Measurements from ENCODE around the gene MCUB. TPM values are rescaled to one million over a fixed set of nuclear protein-coding genes. Genes with fewer than 3 reads are reported as not detected.

The MCUB gene
- total RNA-seq, 2 donors from 2014 or later = 1.00 to 5.2 TPM

DNA sequence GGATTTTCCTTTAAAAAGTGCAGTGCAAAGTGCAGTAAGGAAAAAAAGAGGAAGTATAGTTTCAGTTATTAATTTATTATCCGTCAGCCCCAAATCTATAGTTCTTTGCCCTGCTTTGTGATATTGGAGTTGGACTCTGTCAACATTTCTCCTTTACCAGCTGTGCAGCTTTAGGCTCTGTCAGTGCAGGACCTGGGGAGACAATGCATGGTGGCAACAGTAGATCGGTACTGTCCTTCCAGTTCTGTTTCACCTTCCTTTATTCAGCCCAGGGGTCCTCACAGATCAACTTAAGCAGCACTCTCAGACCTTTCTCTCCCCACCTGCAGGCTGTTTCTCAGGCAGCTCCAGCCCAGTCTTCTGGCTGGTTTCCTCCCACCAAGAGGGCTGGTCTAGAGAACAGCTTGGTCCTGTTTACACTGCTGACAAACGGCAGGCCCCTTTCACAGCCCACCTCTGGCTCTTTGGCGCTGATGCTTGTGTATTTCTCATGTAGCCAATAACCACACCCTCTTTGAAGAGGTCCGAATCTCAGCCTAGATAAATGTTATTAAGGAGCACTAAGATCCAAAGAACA is 71.6 kb downstream of the MCUB start:
- Histone ChIP-seq H3K9ac (ENCODE audit: extremely low read depth, low read length, poor library complexity, severe bottlenecking) (no peak overlapping the region), H3K4me1 (ENCODE audit: control insufficient read depth, insufficient read depth, low read length) (no peaks in the 10 kb centered on the region), H3K27ac (ENCODE audit: low read depth, low read length) (no peak overlapping the region), H3K4me3 (ENCODE audit: low read length) (no peak overlapping the region), H3K9me3 (ENCODE audit: control insufficient read depth, low read length) (no peaks in the 10 kb centered on the region), H3K27me3 (ENCODE audit: control insufficient read depth, insufficient read depth, low read length, poor library complexity, severe bottlenecking) (no peaks in the 10 kb centered on the region), H3K36me3 (ENCODE audit: control insufficient read depth, insufficient read depth, low read length) (no peaks in the 10 kb centered on the region)
- H3K9me3 Mint-ChIP-seq = peaks cover 2% of the 10 kb centered on the region
- DNase-seq = peak; percentile 76
- peaks cover 12% of the 10 kb centered on the region for H3K4me1 Mint-ChIP-seq
- H3K4me3 Mint-ChIP-seq = no peak overlapping the region
- WGBS, 2 experiments (ENCODE audit: insufficient coverage in 1 of 2, insufficient read length in 1 of 2) = 67 to 70% methylated on average over 2 to 5 of the region's 5 CpGs
- H3K27ac Mint-ChIP-seq = no peak overlapping the region
- no peaks in the 10 kb centered on the region for H3K36me3 Mint-ChIP-seq (ENCODE audit: low read depth)
- TF ChIP-seq, protein P1, sequence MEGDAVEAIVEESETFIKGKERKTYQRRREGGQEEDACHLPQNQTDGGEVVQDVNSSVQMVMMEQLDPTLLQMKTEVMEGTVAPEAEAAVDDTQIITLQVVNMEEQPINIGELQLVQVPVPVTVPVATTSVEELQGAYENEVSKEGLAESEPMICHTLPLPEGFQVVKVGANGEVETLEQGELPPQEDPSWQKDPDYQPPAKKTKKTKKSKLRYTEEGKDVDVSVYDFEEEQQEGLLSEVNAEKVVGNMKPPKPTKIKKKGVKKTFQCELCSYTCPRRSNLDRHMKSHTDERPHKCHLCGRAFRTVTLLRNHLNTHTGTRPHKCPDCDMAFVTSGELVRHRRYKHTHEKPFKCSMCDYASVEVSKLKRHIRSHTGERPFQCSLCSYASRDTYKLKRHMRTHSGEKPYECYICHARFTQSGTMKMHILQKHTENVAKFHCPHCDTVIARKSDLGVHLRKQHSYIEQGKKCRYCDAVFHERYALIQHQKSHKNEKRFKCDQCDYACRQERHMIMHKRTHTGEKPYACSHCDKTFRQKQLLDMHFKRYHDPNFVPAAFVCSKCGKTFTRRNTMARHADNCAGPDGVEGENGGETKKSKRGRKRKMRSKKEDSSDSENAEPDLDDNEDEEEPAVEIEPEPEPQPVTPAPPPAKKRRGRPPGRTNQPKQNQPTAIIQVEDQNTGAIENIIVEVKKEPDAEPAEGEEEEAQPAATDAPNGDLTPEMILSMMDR (conservative IDR thresholded peaks at IDR 0.05) = no peak
- no peaks in the 10 kb centered on the region for H3K27me3 Mint-ChIP-seq (ENCODE audit: insufficient read depth)

DNA sequence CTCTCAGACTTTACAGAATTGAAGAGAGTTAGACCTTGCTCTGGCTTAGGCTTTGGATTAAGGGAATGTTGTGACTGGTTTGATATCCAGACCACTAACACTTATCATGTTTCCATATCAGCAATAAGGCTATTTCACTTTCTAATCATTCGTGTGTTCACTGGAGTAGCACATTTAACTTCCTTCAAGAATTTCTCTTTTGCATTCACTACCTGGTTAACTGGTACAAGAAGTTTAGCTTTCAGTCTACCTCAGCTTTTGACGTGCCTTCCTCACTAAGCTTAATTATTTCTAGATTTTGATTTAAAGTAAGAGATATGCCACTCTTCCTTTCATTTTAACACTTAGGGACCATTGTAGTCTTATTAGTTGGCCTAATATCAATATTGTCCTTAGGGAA is 80.6 kb downstream of the MCUB start:
- no peak overlapping the region for H3K27ac ChIP-seq (ENCODE audit: low read depth, low read length)
- Mint-ChIP-seq H3K9me3 (peaks cover 9% of the 10 kb centered on the region), H3K4me3 (no peak overlapping the region), H3K27me3 (ENCODE audit: insufficient read depth) (no peaks in the 10 kb centered on the region), H3K4me1 (no peaks in the 10 kb centered on the region), H3K27ac (no peak overlapping the region), H3K36me3 (ENCODE audit: low read depth) (no peaks in the 10 kb centered on the region)
- no peak overlapping the region for H3K9ac ChIP-seq (ENCODE audit: extremely low read depth, low read length, poor library complexity, severe bottlenecking)
- no peak for DNase-seq
- H3K9me3 ChIP-seq (ENCODE audit: control insufficient read depth, low read length) = no peaks in the 10 kb centered on the region
- TF ChIP-seq, protein P1 (conservative IDR thresholded peaks at IDR 0.05) = no peak
- no peaks in the 10 kb centered on the region for H3K4me1 ChIP-seq (ENCODE audit: control insufficient read depth, insufficient read depth, low read length)
- H3K27me3 ChIP-seq (ENCODE audit: control insufficient read depth, insufficient read depth, low read length, poor library complexity, severe bottlenecking) = no peaks in the 10 kb centered on the region
- 91 to 100% methylated on average over 1 to 2 of the region's 2 CpGs for WGBS, 2 experiments (ENCODE audit: insufficient coverage in 1 of 2, insufficient read length in 1 of 2)
- no peaks in the 10 kb centered on the region for H3K36me3 ChIP-seq (ENCODE audit: control insufficient read depth, insufficient read depth, low read length)
- no peak overlapping the region for H3K4me3 ChIP-seq (ENCODE audit: low read length)

DNA sequence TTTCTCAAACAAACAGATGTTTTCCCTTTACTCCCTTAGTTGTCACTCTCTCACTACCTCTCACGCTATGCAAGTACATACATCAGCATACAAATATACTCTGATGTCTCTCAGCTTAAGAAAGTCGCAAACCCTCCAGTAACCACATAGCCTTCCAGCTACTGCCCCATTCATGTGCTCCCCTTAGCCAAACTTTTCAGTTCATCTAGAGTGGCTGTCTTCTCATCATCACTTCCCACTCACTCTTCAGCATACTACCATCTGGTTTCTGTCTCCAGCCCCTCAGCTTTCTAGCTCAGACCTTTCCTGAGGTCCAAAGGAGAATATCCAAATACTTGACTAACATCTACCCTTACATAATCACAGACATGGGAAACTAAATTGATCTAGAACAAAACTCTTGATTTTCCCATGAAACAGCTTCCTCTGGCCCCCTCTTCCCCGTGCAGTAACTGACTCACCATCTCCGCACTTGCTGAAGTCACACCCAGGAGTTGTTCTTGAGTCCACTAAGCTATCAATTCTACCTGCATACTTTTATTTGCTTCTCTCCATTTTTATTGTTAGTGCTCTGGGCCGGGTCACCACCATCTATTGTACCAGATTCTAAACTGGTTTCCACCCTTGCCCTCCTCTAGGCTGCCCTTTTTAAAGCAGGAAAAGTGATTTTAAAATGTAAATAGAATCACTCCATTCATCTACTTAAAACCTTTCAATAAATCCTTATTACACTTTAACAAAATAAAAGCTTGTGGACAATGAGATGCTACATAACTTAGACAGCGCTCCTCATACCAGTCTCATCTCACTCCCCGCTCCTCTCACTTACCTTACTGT is 86.0 kb downstream of the MCUB start:
- H3K36me3 ChIP-seq (ENCODE audit: control insufficient read depth, insufficient read depth, low read length) = no peaks in the 10 kb centered on the region
- peaks cover 2% of the 10 kb centered on the region for H3K36me3 Mint-ChIP-seq (ENCODE audit: low read depth)
- H3K9ac ChIP-seq (ENCODE audit: extremely low read depth, low read length, poor library complexity, severe bottlenecking) = no peak overlapping the region
- 93% methylated on average over 4 to 7 of the region's 7 CpGs for WGBS, 2 experiments (ENCODE audit: insufficient coverage in 1 of 2, insufficient read length in 1 of 2)
- DNase-seq = no peak
- TF ChIP-seq, protein P1 (conservative IDR thresholded peaks at IDR 0.05) = no peak
- peaks cover 5% of the 10 kb centered on the region for H3K9me3 Mint-ChIP-seq
- no peaks in the 10 kb centered on the region for H3K27me3 ChIP-seq (ENCODE audit: control insufficient read depth, insufficient read depth, low read length, poor library complexity, severe bottlenecking)
- H3K27ac ChIP-seq (ENCODE audit: low read depth, low read length) = no peak overlapping the region
- no peaks in the 10 kb centered on the region for H3K4me1 Mint-ChIP-seq
- no peak overlapping the region for H3K4me3 ChIP-seq (ENCODE audit: low read length)
- H3K4me3 Mint-ChIP-seq = no peak overlapping the region
- H3K27me3 Mint-ChIP-seq (ENCODE audit: insufficient read depth) = no peaks in the 10 kb centered on the region
- H3K4me1 ChIP-seq (ENCODE audit: control insufficient read depth, insufficient read depth, low read length) = no peaks in the 10 kb centered on the region
- H3K9me3 ChIP-seq (ENCODE audit: control insufficient read depth, low read length) = peaks cover 4% of the 10 kb centered on the region
- H3K27ac Mint-ChIP-seq = no peak overlapping the region

All from endodermal cell (in vitro differentiated cells).